Smooth muscle cell (in vitro differentiated cells): Measurements from ENCODE around the gene PLXNA4. TPM values are rescaled to one million over a fixed set of nuclear protein-coding genes. Genes with fewer than 3 reads are reported as not detected.

Source experiments
- DNase-seq: peaks from one replicate; lab custom pipeline; 2025; ENCODE audit not compliant: unreplicated experiment; lab: John Stamatoyannopoulos, UW
- H2AFZ ChIP-seq: fragments of 200-600 bp; sonication (generic); 2 replicates; pipeline ENCODE4 v1.6.0; 2016; ENCODE audit warnings: antibody characterized with exemption, low read depth, mild to moderate bottlenecking
- H3F3A ChIP-seq: fragments of 200-600 bp; sonication (generic); 2 replicates; pipeline ENCODE4 v1.6.0; 2017; ENCODE audit warnings: antibody characterized with exemption, low read depth
- H3K27ac ChIP-seq: fragments of 200-600 bp; sonication (generic); 2 replicates; pipeline ENCODE4 v1.5.1; 2016; ENCODE audit warnings: low read depth, mild to moderate bottlenecking
- H3K27me3 ChIP-seq: fragments of 200-600 bp; sonication (generic); 2 replicates; pipeline ENCODE4 v1.6.1; 2016; ENCODE audit warnings: low read depth, mild to moderate bottlenecking
- H3K36me3 ChIP-seq: fragments of 200-600 bp; sonication (generic); 2 replicates; pipeline ENCODE4 v1.5.1; 2016; ENCODE audit warnings: low read depth
- H3K4me1 ChIP-seq: fragments of 200-600 bp; sonication (generic); 2 replicates; pipeline ENCODE4 v1.5.1; 2016; ENCODE audit warnings: low read depth
- H3K4me2 ChIP-seq: fragments of 200-600 bp; sonication (generic); 2 replicates; pipeline ENCODE4 v1.6.0; 2016; ENCODE audit warnings: mild to moderate bottlenecking
- H3K4me3 ChIP-seq: fragments of 200-600 bp; sonication (generic); 2 replicates; pipeline ENCODE4 v1.5.1; 2016; ENCODE audit warnings: mild to moderate bottlenecking
- H3K79me2 ChIP-seq: fragments of 200-600 bp; sonication (generic); 2 replicates; pipeline ENCODE4 v1.6.0; 2016; ENCODE audit warnings: low read depth, mild to moderate bottlenecking
- H3K9ac ChIP-seq: fragments of 200-600 bp; sonication (generic); 2 replicates; pipeline ENCODE4 v1.6.0; 2016; ENCODE audit warnings: low read depth
- H3K9me3 ChIP-seq: fragments of 200-600 bp; sonication (generic); replicated peaks from 2 replicates; pipeline ENCODE4 v1.5.1; 2016; ENCODE audit warnings: low read depth
- H4K20me1 ChIP-seq: fragments of 200-600 bp; sonication (generic); 2 replicates; pipeline ENCODE4 v1.6.0; 2016; ENCODE audit warnings: low read depth
- WGBS: methylation state at CpG from one replicate; pipeline ENCODE4 v1.1.7; 2016; ENCODE audit warnings: low lambda C conversion rate; 5-methylcytosine and 5-hydroxymethylcytosine counted together
- polyA plus RNA-seq: library from polyadenylated mRNA; unstranded; fragments of >200 nt; fragmentation: Nextera tagmentation; extraction: Ambion mirVana; gene quantifications from 2 replicates; pipeline ENCODE4 v1.2.1, GENCODE V29; 2016
- total RNA-seq: library from RNA; depleted of rRNA; stranded (reverse); fragments of >200 nt; gene quantifications from 2 replicates; pipeline ENCODE4 v1.2.3, GENCODE V29; 2014
- TF ChIP-seq, protein P1 (sequence below): fragments of 200-600 bp; sonication (generic); IDR thresholded peaks from 2 replicates; pipeline ENCODE4 v1.5.1; 2017; ENCODE audit warnings: borderline replicate concordance, mild to moderate bottlenecking, antibody characterized with exemption; ENCODE audit not compliant: insufficient read depth, poor library complexity, severe bottlenecking

Gene PLXNA4
- total and polyA plus RNA-seq, 2 experiments from 2014 or later: 8.5 to 9.9 TPM

DNA sequence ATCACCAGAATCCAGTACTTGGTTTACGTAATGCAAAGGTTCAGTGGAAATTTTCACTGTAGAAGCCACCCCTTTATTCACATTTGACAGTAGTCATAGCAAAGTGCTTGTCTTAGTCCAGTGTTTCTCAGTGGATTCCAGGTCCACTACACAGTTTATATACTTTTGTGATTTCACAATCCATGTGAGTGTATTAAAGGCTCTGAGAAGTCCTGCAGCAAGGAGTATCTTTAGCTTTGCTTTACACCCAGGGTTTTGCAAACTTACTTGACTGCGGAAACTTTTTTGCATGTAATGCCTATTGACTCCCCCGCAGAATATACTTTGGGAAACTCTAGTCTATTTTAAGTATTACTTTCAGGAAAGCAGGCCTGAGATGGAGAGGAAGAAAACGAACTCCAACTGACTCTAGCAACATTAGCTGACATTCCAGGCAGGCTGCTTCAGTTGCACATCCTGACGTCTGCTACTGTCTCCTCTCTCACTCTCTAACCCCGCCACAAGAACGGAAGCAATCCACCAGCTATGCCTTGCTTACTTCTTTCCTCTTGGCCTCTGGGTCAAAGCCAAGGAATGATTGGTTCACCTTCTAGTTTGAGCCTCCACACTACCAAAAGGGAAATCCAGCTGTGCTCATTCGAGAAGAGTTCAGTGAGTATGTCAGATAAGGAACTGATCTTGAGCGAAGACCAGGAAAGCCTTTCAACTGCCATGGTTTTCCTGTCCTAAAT, 6.2 kb downstream of the PLXNA4 start:
- H3K4me1 ChIP-seq: peaks cover 17% of the 10 kb centered on the region
- no peaks in the 10 kb centered on the region for H3K36me3 ChIP-seq
- no peak for DNase-seq
- peaks cover 1% of the 10 kb centered on the region for H4K20me1 ChIP-seq
- no peak overlapping the region for H3K9ac ChIP-seq
- no peak overlapping the region for H3K4me3 ChIP-seq
- H3K4me2 ChIP-seq: no peak overlapping the region
- peaks cover 12% of the 10 kb centered on the region for H3K79me2 ChIP-seq
- no peak overlapping the region for H2AFZ ChIP-seq
- H3K27ac ChIP-seq: no peak overlapping the region
- H3K27me3 ChIP-seq: peaks cover 43% of the 10 kb centered on the region
- TF ChIP-seq, protein P1, sequence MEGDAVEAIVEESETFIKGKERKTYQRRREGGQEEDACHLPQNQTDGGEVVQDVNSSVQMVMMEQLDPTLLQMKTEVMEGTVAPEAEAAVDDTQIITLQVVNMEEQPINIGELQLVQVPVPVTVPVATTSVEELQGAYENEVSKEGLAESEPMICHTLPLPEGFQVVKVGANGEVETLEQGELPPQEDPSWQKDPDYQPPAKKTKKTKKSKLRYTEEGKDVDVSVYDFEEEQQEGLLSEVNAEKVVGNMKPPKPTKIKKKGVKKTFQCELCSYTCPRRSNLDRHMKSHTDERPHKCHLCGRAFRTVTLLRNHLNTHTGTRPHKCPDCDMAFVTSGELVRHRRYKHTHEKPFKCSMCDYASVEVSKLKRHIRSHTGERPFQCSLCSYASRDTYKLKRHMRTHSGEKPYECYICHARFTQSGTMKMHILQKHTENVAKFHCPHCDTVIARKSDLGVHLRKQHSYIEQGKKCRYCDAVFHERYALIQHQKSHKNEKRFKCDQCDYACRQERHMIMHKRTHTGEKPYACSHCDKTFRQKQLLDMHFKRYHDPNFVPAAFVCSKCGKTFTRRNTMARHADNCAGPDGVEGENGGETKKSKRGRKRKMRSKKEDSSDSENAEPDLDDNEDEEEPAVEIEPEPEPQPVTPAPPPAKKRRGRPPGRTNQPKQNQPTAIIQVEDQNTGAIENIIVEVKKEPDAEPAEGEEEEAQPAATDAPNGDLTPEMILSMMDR: no peak
- no peaks in the 10 kb centered on the region for H3K9me3 ChIP-seq
- no peaks in the 10 kb centered on the region for H3F3A ChIP-seq
- 83% methylated on average over 9 of the region's 9 CpGs for WGBS

DNA sequence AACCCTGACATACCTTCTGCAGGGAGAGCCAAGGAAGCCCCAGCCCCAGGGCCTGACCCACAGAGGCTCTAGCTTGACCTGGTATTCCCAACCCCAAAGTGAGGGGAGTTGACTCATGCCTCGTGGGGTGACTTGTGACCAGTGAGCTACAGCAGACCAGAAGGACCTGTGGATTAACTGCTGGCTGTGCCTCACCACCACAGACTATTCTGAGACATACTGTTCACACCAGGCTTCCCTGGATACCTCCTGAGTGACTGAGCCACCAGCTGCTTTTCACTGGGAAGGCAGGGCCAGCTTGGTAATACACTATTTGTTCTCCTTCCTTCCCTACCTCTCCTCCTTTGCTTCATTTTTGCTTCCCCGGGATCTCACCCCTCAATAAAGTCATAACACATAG, 7.3 kb downstream of the PLXNA4 start:
- Histone ChIP-seq H3K9ac (no peak overlapping the region), H3F3A (no peaks in the 10 kb centered on the region), H3K9me3 (no peaks in the 10 kb centered on the region), H3K79me2 (peaks cover 2% of the 10 kb centered on the region), H3K27me3 (peaks cover 42% of the 10 kb centered on the region), H3K36me3 (no peaks in the 10 kb centered on the region), H3K4me1 (peaks cover 8% of the 10 kb centered on the region), H2AFZ (no peak overlapping the region), H3K4me3 (no peak overlapping the region), H4K20me1 (no peaks in the 10 kb centered on the region), H3K27ac (peak overlapping the region; percentile 25), H3K4me2 (no peak overlapping the region)
- TF ChIP-seq, protein P1: no peak
- 66% methylated on average over 2 of the region's 2 CpGs for WGBS
- no peak for DNase-seq

DNA sequence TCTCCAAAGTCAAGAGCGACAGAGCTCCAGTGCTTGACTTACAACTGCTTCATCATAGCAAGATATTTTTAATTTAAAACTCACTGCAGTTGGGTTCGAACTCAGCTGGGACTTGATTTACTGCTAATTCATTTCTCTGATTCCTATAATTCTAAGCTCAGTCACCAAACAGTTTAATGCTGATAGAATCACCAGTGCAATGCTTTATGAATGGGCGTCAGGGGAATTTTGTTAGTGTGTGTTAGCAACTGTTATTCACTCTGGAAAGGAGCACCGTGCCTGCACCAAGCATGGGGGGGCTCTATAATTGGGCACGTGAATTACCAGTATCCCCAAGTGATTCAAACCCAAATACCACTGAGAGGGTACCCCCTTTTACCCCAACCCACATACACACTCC, 10.4 kb downstream of the PLXNA4 start:
- Histone ChIP-seq H3K9me3 (no peaks in the 10 kb centered on the region), H3K79me2 (no peaks in the 10 kb centered on the region), H2AFZ (no peak overlapping the region), H3K4me2 (no peak overlapping the region), H4K20me1 (no peaks in the 10 kb centered on the region), H3K36me3 (no peaks in the 10 kb centered on the region), H3F3A (no peaks in the 10 kb centered on the region), H3K4me1 (no peaks in the 10 kb centered on the region), H3K4me3 (no peak overlapping the region), H3K9ac (no peak overlapping the region), H3K27ac (no peak overlapping the region), H3K27me3 (peaks cover 25% of the 10 kb centered on the region)
- TF ChIP-seq, protein P1: no peak
- DNase-seq: no peak
- 91% methylated on average over 5 of the region's 5 CpGs for WGBS

DNA sequence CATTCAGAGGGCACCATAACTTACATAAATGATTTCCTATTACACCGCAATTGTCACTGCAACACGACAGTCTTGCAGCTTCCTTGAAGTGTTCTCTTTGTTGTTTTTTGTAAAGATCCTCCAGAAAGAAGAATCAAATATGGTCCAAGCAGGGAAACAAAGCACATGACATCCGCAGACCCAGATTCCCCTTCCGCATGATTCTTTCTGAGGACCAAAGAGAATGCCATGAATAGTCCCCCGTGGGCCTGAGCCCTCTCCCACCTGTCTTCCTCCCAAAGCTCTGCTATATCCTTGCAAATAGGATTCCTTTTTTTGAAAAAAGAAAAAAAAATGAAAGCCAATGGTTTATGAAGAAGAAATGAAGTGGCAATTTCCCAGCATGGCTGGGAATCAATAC, 10.8 kb downstream of the PLXNA4 start:
- Histone ChIP-seq H3K27ac (no peak overlapping the region), H3K4me1 (no peaks in the 10 kb centered on the region), H2AFZ (no peak overlapping the region), H3K36me3 (no peaks in the 10 kb centered on the region), H3K27me3 (peaks cover 25% of the 10 kb centered on the region), H3K4me2 (no peak overlapping the region), H3K9me3 (no peaks in the 10 kb centered on the region), H3K9ac (no peak overlapping the region), H3K4me3 (no peak overlapping the region), H3F3A (no peaks in the 10 kb centered on the region), H4K20me1 (no peaks in the 10 kb centered on the region), H3K79me2 (no peaks in the 10 kb centered on the region)
- TF ChIP-seq, protein P1: no peak
- no peak for DNase-seq
- WGBS: 90% methylated on average over 5 of the region's 5 CpGs
